ENCODE results near the gene KIAA0232. TPM values are rescaled to one million over a fixed set of nuclear protein-coding genes. Genes with fewer than 3 reads are reported as not detected.

Gene KIAA0232
- total RNA-seq, 1 experiment from 2014 or later: 28.5 TPM

DNA sequence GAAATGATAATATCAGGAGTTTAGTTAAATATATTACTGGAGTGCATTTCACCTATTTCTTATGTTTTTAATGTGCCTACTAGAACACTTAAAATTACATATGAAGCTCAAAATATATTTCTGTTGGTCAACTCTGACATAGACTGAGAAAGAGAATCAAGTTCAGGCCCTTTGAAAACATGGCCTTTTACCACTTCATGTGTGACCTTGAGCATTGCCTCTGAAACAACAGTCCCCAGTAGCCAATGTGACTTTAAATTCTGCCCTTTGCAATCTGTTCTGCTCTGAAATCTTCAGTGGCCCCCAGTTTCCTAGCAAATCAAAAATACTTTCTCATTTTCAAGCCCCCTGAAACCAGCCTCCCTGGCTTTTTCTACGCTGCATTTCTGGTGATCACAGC is 77.0 kb downstream of the KIAA0232 start:
- Histone ChIP-seq H2BK15ac (ENCODE audit: low read depth, low read length) (no peak overlapping the region), H2AFZ (ENCODE audit: low read length) (no peak overlapping the region), H3K23me2 (ENCODE audit: insufficient read length, low read depth, low read length, poor library complexity, severe bottlenecking) (no peaks in the 10 kb centered on the region), H3K79me1 (ENCODE audit: insufficient read depth, low read depth, low read length, poor library complexity, severe bottlenecking) (no peaks in the 10 kb centered on the region), H3K4me2 (ENCODE audit: insufficient read depth, insufficient read length, low read length) (no peak overlapping the region), H3K79me2 (ENCODE audit: insufficient read depth, low read length) (0 out of 2 replicates have a peak, but pooled peaks cover 2% of the 10 kb centered on the region), H4K5ac (ENCODE audit: insufficient read length, low read depth, low read length) (no peak overlapping the region), H3K27ac (ENCODE audit: insufficient read length, low read depth, low read length) (no peak overlapping the region), H2BK12ac (ENCODE audit: insufficient read length, low read depth, low read length) (no peak overlapping the region), H3K4me1 (ENCODE audit: insufficient read depth, low read length) (0 out of 2 replicates have a peak, but pooled peaks cover 2% of the 10 kb centered on the region), H3K23ac (ENCODE audit: insufficient read length, low read depth, low read length) (no peak overlapping the region), H3K56ac (ENCODE audit: insufficient read length, low read depth, low read length) (no peak overlapping the region), H2BK20ac (ENCODE audit: low read depth, low read length, poor library complexity, severe bottlenecking) (no peak overlapping the region), H3K18ac (ENCODE audit: insufficient read length, low read depth, low read length) (no peak overlapping the region), H2BK5ac (ENCODE audit: insufficient read length, low read length) (no peak overlapping the region), H3K9ac (ENCODE audit: extremely low read depth, insufficient read length, low read length) (no peak overlapping the region), H3K9me3 (ENCODE audit: control insufficient read depth, low read depth, low read length) (no peaks in the 10 kb centered on the region), H3K27me3 (ENCODE audit: insufficient read depth, low read length) (no peaks in the 10 kb centered on the region), H4K8ac (replicated peaks; ENCODE audit: insufficient read length, low read depth, low read length) (no peak overlapping the region), H2BK120ac (ENCODE audit: low read depth, low read length, poor library complexity, severe bottlenecking) (no peak overlapping the region), H3K4ac (ENCODE audit: low read depth, low read length) (no peak overlapping the region), H4K91ac (ENCODE audit: insufficient read length, low read depth, low read length) (no peak overlapping the region), H4K20me1 (ENCODE audit: control insufficient read depth, insufficient read depth, insufficient read length) (no peaks in the 10 kb centered on the region), H3T11ph (ENCODE audit: low read length) (no peak overlapping the region), H2AK5ac (ENCODE audit: insufficient read length, low read length) (no peak overlapping the region), H3K14ac (ENCODE audit: insufficient read depth, low read length) (no peak overlapping the region)
- Mint-ChIP-seq H3K27me3 (ENCODE audit: low read depth) (no peaks in the 10 kb centered on the region), H3K4me3 (no peak overlapping the region), H3K4me1 (peaks cover under 1 to 2% of the 10 kb centered on the region in 2 experiments; a peak in 1 of 4 replicates), H3K27ac (peak overlapping the region; percentile 2 to 84 (median 54); a peak in 4 of 7 replicates), H3K36me3 (ENCODE audit: insufficient read depth in 1 of 3, low read depth in 3 of 3) (peaks cover 18 to 43% (median 41%) of the 10 kb centered on the region in 3 experiments; a peak in 6 of 7 replicates), H3K9me3 (no peaks in the 10 kb centered on the region)
- TF ChIP-seq, protein P1, sequence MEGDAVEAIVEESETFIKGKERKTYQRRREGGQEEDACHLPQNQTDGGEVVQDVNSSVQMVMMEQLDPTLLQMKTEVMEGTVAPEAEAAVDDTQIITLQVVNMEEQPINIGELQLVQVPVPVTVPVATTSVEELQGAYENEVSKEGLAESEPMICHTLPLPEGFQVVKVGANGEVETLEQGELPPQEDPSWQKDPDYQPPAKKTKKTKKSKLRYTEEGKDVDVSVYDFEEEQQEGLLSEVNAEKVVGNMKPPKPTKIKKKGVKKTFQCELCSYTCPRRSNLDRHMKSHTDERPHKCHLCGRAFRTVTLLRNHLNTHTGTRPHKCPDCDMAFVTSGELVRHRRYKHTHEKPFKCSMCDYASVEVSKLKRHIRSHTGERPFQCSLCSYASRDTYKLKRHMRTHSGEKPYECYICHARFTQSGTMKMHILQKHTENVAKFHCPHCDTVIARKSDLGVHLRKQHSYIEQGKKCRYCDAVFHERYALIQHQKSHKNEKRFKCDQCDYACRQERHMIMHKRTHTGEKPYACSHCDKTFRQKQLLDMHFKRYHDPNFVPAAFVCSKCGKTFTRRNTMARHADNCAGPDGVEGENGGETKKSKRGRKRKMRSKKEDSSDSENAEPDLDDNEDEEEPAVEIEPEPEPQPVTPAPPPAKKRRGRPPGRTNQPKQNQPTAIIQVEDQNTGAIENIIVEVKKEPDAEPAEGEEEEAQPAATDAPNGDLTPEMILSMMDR (conservative IDR thresholded peaks at IDR 0.05): no peak
- DNase-seq: no peak
- WGBS (ENCODE audit: extremely low coverage, insufficient read length, low lambda C conversion rate): no CpG with 5 or more reads among the region's 1 CpG

Measured in H9 (cell line).